ENCODE results near the gene KHDC4. TPM values are rescaled to one million over a fixed set of nuclear protein-coding genes. Genes with fewer than 3 reads are reported as not detected.

Gene KHDC4
- total and polyA plus RNA-seq, 9 of the 15 experiments (the other 6 are each of a cell fraction or from before 2014, with no cell fraction given): 12.1 to 185 (median 65.6) TPM

- TF ChIP-seq FOXA3 (CRISPR knock-in tag; conservative IDR thresholded peaks at IDR 0.05 in 1 of 2, IDR thresholded peaks at IDR 0.05 in 1 of 2) (no peak), TARDBP (IDR thresholded peaks at IDR 0.05) (no peak), BRCA1 (IDR thresholded peaks at IDR 0.05) (no peak), BRCA1 (CRISPR knock-in tag; IDR thresholded peaks at IDR 0.05) (no peak), LCOR (CRISPR knock-in tag; IDR thresholded peaks at IDR 0.05) (0 out of 2 replicates have a peak, but pooled peaks have one; percentile 19), ETS2 (tag; IDR thresholded peaks at IDR 0.05; ENCODE audit: borderline replicate concordance, poor library complexity, severe bottlenecking) (no peak), ZKSCAN1 (IDR thresholded peaks at IDR 0.05; ENCODE audit: low read depth, low read length) (no peak), ZC3H8 (IDR thresholded peaks at IDR 0.05) (no peak), ZEB2 (IDR thresholded peaks at IDR 0.05) (no peak; the same call in 1 of the 2 replicates), MCM2 (IDR thresholded peaks at IDR 0.05; ENCODE audit: low read depth) (no peak), CREBBP (IDR thresholded peaks at IDR 0.05; ENCODE audit: low read depth, low read length) (no peak), XRCC3 (IDR thresholded peaks at IDR 0.05) (no peak), SIX5 (IDR thresholded peaks at IDR 0.05; ENCODE audit: borderline replicate concordance in 1 of 2, insufficient read depth in 1 of 2, low read depth in 1 of 2, low read length in 2 of 2) (no peak), RBFOX2 (IDR thresholded peaks at IDR 0.05; ENCODE audit: low read depth, low read length) (peak; percentile 62), NFE2 (IDR thresholded peaks at IDR 0.05; ENCODE audit: low read depth) (no peak), CBX2 (IDR thresholded peaks at IDR 0.05; ENCODE audit: insufficient read depth, low read length, poor library complexity, severe bottlenecking) (no peak), NR2C2 (CRISPR knock-in tag; IDR thresholded peaks at IDR 0.05) (no peak), NR2C2 (tag; IDR thresholded peaks at IDR 0.05) (no peak), ZNF551 (CRISPR knock-in tag; IDR thresholded peaks at IDR 0.05) (no peak), ZFP1 (CRISPR knock-in tag; IDR thresholded peaks at IDR 0.05) (no peak), E2F6 (IDR thresholded peaks at IDR 0.05; ENCODE audit: borderline replicate concordance in 1 of 2, extremely low read depth in 1 of 2, insufficient read depth in 1 of 2, insufficient read length in 1 of 2, low read depth in 1 of 2, low read length in 1 of 2, poor library complexity in 1 of 2, severe bottlenecking in 1 of 2) (peak in 1 of 2 experiments; percentile 13), HMGXB4 (CRISPR knock-in tag; IDR thresholded peaks at IDR 0.05) (no peak), ZNF282 (CRISPR knock-in tag; IDR thresholded peaks at IDR 0.05) (no peak), MIER1 (IDR thresholded peaks at IDR 0.05; ENCODE audit: low read depth) (no peak), EP300 (IDR thresholded peaks at IDR 0.05; ENCODE audit: low read length) (peak; percentile 29; the same call in 1 of the 2 replicates), ELK3 (CRISPR knock-in tag; IDR thresholded peaks at IDR 0.05) (no peak), HMG20B (CRISPR knock-in tag; IDR thresholded peaks at IDR 0.05) (no peak), TAF9B (IDR thresholded peaks at IDR 0.05; ENCODE audit: partially characterized antibody) (no peak)
Observed at GRCh38 chr1:155979597-155980343, 45.6 kb upstream of the KHDC4 start (continued).

All from K562 (cell line).